ENCODE data around the gene SIGLEC12.

SIGLEC12 gene

GRCh38 chr19:51476164-51476563, 25.4 kb downstream of the SIGLEC12 start:
- TF ChIP-seq CREB5 (CRISPR knock-in tag; IDR thresholded peaks at IDR 0.05; ENCODE audit: low read depth) (no peak), ARNTL (CRISPR knock-in tag; IDR thresholded peaks at IDR 0.05; ENCODE audit: borderline replicate concordance, low read depth) (no peak), ZC3H10 (CRISPR knock-in tag; IDR thresholded peaks at IDR 0.05) (no peak), TCF4 (CRISPR knock-in tag; IDR thresholded peaks at IDR 0.05; ENCODE audit: borderline replicate concordance) (no peak), GLIS3 (CRISPR knock-in tag; IDR thresholded peaks at IDR 0.05) (no peak), TSHZ2 (CRISPR knock-in tag; IDR thresholded peaks at IDR 0.05) (no peak)
- no peak for ATAC-seq

GRCh38 chr19:51473009-51473707, 28.4 kb downstream of the SIGLEC12 start:
- TF ChIP-seq CREB5 (CRISPR knock-in tag; IDR thresholded peaks at IDR 0.05; ENCODE audit: low read depth), result no peak
- no peak for TF ChIP-seq RARB (CRISPR knock-in tag; IDR thresholded peaks at IDR 0.05)
- no peak for TF ChIP-seq PPARA (CRISPR knock-in tag; IDR thresholded peaks at IDR 0.05; ENCODE audit: borderline replicate concordance)
- no peak for TF ChIP-seq TCF4 (CRISPR knock-in tag; IDR thresholded peaks at IDR 0.05; ENCODE audit: borderline replicate concordance)
- TF ChIP-seq PATZ1 (CRISPR knock-in tag; IDR thresholded peaks at IDR 0.05; ENCODE audit: borderline replicate concordance), result no peak
- TF ChIP-seq ZC3H10 (CRISPR knock-in tag; IDR thresholded peaks at IDR 0.05), result no peak
- no peak for TF ChIP-seq ISL1 (CRISPR knock-in tag; IDR thresholded peaks at IDR 0.05)
- no peak for TF ChIP-seq CSDC2 (CRISPR knock-in tag; IDR thresholded peaks at IDR 0.05)
- peak; percentile 94 for ATAC-seq

GRCh38 chr19:51472607-51473006, 29.0 kb downstream of the SIGLEC12 start:
- TF ChIP-seq CREB5 (CRISPR knock-in tag; IDR thresholded peaks at IDR 0.05; ENCODE audit: low read depth) (no peak), BACH2 (CRISPR knock-in tag; IDR thresholded peaks at IDR 0.05; ENCODE audit: borderline replicate concordance) (no peak), ISL1 (CRISPR knock-in tag; IDR thresholded peaks at IDR 0.05) (no peak), ARNTL (CRISPR knock-in tag; IDR thresholded peaks at IDR 0.05; ENCODE audit: borderline replicate concordance, low read depth) (no peak), TCF4 (CRISPR knock-in tag; IDR thresholded peaks at IDR 0.05; ENCODE audit: borderline replicate concordance) (no peak), TOX (CRISPR knock-in tag; IDR thresholded peaks at IDR 0.05; ENCODE audit: borderline replicate concordance) (no peak), ZFP3 (CRISPR knock-in tag; IDR thresholded peaks at IDR 0.05) (no peak), OSR1 (CRISPR knock-in tag; IDR thresholded peaks at IDR 0.05) (no peak)
- ATAC-seq, result no peak; the same call in 2 of the 3 replicates

GRCh38 chr19:51471527-51471926, 30.1 kb downstream of the SIGLEC12 start:
- no peak for ATAC-seq
- no peak for TF ChIP-seq ZNF70 (CRISPR knock-in tag; IDR thresholded peaks at IDR 0.05)
- TF ChIP-seq RARB (CRISPR knock-in tag; IDR thresholded peaks at IDR 0.05), result no peak
- TF ChIP-seq ZNF8 (CRISPR knock-in tag; IDR thresholded peaks at IDR 0.05), result no peak
- TF ChIP-seq TSHZ2 (CRISPR knock-in tag; IDR thresholded peaks at IDR 0.05), result no peak
- no peak for TF ChIP-seq ZFP30 (CRISPR knock-in tag; IDR thresholded peaks at IDR 0.05)
- TF ChIP-seq ZFP3 (CRISPR knock-in tag; IDR thresholded peaks at IDR 0.05), result no peak
- TF ChIP-seq GLIS3 (CRISPR knock-in tag; IDR thresholded peaks at IDR 0.05), result no peak
- no peak for TF ChIP-seq BACH2 (CRISPR knock-in tag; IDR thresholded peaks at IDR 0.05; ENCODE audit: borderline replicate concordance)
- no peak for TF ChIP-seq ZNF565 (CRISPR knock-in tag; conservative IDR thresholded peaks at IDR 0.05; ENCODE audit: low read depth)
- TF ChIP-seq ESRRG (CRISPR knock-in tag; IDR thresholded peaks at IDR 0.05), result no peak
